D721Med (cell line): ENCODE data around the gene XDH.

Experiments used
- DNase-seq: peaks from one replicate; pipeline ENCODE4 v3.0.0; 2011; ENCODE audit warnings: low spot score; ENCODE audit not compliant: insufficient read length
- FAIRE-seq: peaks from 2 replicates; lab custom pipeline; 2011; peaks lifted over from hg19 to GRCh38; lab: Jason Lieb, UNC
- TF ChIP-seq, protein P1 (sequence below): IDR thresholded peaks from 2 replicates; pipeline ENCODE4 v1.5.1; 2012; ENCODE audit warnings: mild to moderate bottlenecking, control low read depth; ENCODE audit not compliant: insufficient read depth; ENCODE audit errors: missing control alignments

Gene XDH

DNA sequence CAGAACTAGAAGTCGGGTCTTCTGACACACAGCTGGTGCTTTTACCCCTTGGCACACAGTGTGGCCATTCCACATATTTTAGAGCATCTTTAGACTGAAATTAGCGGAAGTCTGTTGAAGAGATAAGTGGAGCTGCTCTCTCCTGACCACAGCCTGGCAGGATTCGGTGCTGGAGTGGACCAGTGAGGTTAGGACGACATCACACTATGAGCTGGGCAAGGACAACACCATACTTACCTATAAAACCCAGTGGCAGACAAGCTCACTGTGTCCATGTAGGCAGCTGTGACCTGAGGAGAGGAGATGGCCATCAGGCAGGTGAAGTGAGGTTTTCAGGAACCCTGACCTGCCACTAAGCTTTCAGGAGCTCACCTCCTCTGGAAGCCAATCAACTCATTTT, 70.1 kb downstream of the XDH start:
- TF ChIP-seq, protein P1, sequence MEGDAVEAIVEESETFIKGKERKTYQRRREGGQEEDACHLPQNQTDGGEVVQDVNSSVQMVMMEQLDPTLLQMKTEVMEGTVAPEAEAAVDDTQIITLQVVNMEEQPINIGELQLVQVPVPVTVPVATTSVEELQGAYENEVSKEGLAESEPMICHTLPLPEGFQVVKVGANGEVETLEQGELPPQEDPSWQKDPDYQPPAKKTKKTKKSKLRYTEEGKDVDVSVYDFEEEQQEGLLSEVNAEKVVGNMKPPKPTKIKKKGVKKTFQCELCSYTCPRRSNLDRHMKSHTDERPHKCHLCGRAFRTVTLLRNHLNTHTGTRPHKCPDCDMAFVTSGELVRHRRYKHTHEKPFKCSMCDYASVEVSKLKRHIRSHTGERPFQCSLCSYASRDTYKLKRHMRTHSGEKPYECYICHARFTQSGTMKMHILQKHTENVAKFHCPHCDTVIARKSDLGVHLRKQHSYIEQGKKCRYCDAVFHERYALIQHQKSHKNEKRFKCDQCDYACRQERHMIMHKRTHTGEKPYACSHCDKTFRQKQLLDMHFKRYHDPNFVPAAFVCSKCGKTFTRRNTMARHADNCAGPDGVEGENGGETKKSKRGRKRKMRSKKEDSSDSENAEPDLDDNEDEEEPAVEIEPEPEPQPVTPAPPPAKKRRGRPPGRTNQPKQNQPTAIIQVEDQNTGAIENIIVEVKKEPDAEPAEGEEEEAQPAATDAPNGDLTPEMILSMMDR = no peak
- no peak for FAIRE-seq

DNA sequence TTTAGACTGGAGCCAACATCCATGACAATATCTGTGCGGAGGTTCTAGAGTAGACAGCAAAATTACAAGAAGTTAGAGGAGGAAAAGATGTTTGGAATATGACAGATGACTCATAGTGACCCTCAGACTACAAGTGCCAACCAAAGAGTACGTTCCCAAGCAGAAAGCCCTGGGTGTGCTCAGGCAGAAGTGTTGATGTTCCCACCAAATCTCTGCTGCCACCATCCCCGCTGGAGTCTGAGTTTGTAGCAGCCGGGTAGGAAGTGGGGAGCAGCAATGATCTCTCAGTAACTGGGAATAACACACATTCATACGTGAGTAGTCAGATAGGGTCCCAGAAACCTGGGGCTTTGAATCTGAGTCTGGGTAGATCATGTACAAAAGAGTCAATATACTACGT, 73.2 kb downstream of the XDH start:
- FAIRE-seq (no peak), DNase-seq (no peak)
- TF ChIP-seq, protein P1 = no peak

More for the DNA sequence above, 70.1 kb downstream of the XDH start:
- no peak for DNase-seq

DNA sequence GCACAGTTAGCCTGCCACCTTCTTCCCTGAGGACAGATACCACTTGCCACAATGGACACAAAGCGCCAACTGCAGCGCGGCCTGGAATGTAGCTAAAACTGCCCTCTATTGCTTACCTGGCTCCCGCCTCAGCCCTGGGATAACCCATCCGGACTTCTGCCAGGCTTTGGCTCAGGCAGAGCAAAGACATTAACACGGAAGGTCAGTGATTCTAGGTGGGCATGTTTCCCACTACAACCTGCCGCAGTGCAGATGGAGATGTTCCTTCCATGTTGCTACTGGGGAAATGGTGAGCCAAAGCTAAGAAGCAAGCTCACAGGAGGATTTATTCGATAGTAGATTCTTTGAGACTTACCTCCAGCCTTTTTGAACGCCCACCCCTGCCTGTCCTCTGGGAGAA, 74.8 kb downstream of the XDH start:
- DNase-seq = no peak
- no peak for FAIRE-seq
- TF ChIP-seq, protein P1 = no peak

DNA sequence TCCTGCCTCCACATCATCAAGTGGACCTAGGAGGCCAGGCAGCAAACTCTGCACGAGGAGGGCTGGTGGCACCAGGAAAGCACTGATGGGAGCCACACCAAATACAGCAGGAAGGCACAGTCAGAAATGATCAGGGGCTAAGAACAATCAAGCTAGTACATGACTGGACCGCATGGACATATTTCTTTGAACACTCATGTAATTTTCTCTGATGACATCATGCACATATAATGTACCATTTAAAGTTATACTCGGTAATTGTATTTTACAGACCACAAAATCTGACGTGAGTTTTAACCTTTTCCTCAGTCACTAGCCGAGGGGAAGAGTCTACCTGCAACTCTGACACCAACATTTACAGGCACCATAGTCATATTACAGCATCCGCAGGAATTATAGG, 76.7 kb downstream of the XDH start:
- FAIRE-seq (no peak), DNase-seq (no peak)
- TF ChIP-seq, protein P1 = no peak

DNA sequence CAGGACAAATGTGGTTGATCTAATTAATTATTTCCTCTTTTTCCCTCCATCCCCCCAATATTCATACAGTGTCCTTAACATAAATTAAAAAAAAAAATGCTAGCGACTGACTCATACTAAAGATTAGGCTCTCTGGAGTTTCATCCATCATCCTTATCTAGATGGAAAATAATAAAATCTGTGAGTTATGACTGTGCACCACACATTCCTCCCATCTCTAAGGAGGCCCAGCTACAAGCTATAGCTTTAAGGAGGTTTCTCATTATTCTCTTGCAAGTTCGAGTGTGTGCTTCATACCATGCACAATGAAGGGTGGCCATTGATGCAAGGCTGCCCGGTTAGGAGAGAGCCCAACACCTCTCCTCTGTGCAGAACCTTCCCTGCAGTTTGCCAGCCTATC, 77.3 kb downstream of the XDH start:
- no peak for DNase-seq
- TF ChIP-seq, protein P1 = no peak
- no peak for FAIRE-seq

DNA sequence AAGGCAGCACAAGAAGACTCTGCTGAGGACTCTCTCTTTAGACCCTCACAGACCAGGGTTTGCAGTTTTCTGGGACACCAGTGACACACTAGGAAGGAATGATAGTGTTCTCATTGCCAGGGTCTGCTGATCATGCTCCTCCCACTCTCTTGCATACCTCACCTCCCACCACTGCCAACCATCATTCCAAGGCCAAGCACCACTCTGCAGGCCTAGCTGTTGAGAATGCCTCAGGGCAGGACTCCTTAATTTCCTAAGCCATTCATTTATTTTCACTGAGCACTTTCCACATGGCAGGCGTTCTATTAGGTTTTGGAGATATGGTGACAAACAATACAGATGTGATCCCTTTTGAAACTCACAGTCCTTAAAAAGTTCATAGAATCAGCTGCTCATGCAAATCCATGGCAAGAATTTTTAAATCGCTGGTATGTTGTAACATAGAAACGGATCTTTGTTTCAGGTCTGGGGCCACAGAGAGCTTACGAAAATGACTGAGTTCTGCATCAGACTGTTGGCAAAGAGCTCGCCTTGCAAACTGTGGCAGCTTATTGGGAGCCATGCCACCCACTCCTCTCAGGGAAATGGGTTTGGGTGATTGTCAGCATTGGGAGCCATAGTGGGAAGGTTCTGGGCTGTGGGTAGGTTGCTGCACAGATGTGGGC, 78.5 kb downstream of the XDH start:
- TF ChIP-seq, protein P1 = no peak
- no peak for DNase-seq
- FAIRE-seq = no peak

DNA sequence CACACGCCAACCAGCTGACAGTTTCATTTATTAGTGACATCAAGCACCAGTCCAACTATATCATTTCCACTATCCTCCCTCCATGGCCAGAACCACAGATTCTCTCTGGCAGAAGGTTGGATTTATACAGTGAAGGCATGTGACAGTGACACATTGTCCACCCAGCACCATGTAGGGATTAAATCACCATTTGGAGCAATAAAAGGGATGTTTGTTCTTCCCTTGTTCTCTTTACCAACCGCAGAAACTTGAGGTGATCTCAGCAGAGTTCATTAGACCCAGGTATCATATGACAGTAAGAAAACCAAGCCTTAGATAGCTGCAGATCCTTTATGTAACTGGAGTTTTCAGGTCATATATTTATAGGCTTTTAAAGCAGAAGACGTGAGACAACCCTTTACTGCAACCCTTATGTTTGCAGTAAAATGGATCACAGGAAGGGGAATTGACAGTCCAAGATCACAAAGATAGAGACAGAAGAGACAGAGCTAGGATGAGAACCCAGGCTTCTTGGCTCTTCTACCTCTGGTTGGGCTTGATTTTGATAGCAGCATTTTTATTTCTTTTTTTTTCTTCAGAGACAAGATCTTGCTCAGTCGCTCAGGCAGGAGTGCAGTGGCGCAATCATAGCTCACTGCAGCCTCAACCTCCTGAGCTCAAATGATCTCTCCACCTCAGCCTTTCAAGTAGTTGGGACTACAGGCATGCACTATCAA, 80.1 kb downstream of the XDH start:
- TF ChIP-seq, protein P1 = no peak
- FAIRE-seq = no peak
- DNase-seq = no peak
